Fibroblast of skin of scalp (primary cell): Measurements from ENCODE around the gene CFAP206.
"Not testable (repeated sequence)": the region's sequence is repeated elsewhere in the genome, so short reads cannot be mapped to it uniquely, and the experiment has no call there.

Experiments
- DNase-seq: peaks from one replicate; pipeline ENCODE4 v3.0.0-alpha.2; 2013

Gene CFAP206

GRCh38 chr6:87426789-87427188 lies 19.0 kb downstream of the CFAP206 start:
- DNase-seq = no peak

- no peak for DNase-seq
Measured at GRCh38 chr6:87430499-87430898, 22.7 kb downstream of the CFAP206 start.

- peak; percentile 45 for DNase-seq
Measured at GRCh38 chr6:87431263-87431662, 23.5 kb downstream of the CFAP206 start.

GRCh38 chr6:87436435-87436834 lies 28.7 kb downstream of the CFAP206 start:
- DNase-seq = peak; percentile 76

GRCh38 chr6:87441711-87442110 lies 33.9 kb downstream of the CFAP206 start:
- DNase-seq = no peak

- peak; percentile 12 for DNase-seq
Measured at GRCh38 chr6:87444362-87444761, 36.6 kb downstream of the CFAP206 start.

- DNase-seq = no peak
Measured at GRCh38 chr6:87465051-87465450, 57.3 kb downstream of the CFAP206 start.

GRCh38 chr6:87472525-87473418 lies 65.0 kb downstream of the CFAP206 start, which contains the start of gene SLC35A1:
TSS of gene SLC35A1 (plus strand) at chr6:87472974. CDS start at chr6:87473004, 30 bp downstream.
- DNase-seq = peak; percentile 79

GRCh38 chr6:87473419-87473903 lies 65.7 kb downstream of the CFAP206 start:
- peak; percentile 60 for DNase-seq

GRCh38 chr6:87481931-87482330 lies 74.2 kb downstream of the CFAP206 start:
- DNase-seq = no peak

- no peak for DNase-seq
Measured at GRCh38 chr6:87482366-87482765, 74.6 kb downstream of the CFAP206 start.

GRCh38 chr6:87483929-87484328 lies 76.2 kb downstream of the CFAP206 start:
- DNase-seq = peak; percentile 57

GRCh38 chr6:87484491-87484890 lies 76.7 kb downstream of the CFAP206 start:
- DNase-seq = no peak

GRCh38 chr6:87487555-87487954 lies 79.8 kb downstream of the CFAP206 start:
- DNase-seq = peak; percentile 32

- DNase-seq = not testable (repeated sequence)
Measured at GRCh38 chr6:87489326-87489725, 81.6 kb downstream of the CFAP206 start.

GRCh38 chr6:87494761-87495422 lies 87.1 kb downstream of the CFAP206 start:
- DNase-seq = no peak

GRCh38 chr6:87498048-87498447 lies 90.3 kb downstream of the CFAP206 start:
- no peak for DNase-seq

- no peak for DNase-seq
Measured at GRCh38 chr6:87501809-87502572, 94.2 kb downstream of the CFAP206 start.

- peak; percentile 25 for DNase-seq
Measured at GRCh38 chr6:87504441-87504840, 96.7 kb downstream of the CFAP206 start.
